HG03342 (cell line): ENCODE measurements around the gene OR6K6.

ENCODE experiments used
- ATAC-seq: cut with Tn5 transposase; IDR thresholded peaks from one replicate; pipeline ENCODE4 v1.9.1; 2021; ENCODE audit warnings: mild to moderate bottlenecking, moderate library complexity; ENCODE audit not compliant: unreplicated experiment

Gene OR6K6

GRCh38 chr1:158800526-158800925 lies 46.0 kb downstream of the OR6K6 start:
- no peak for ATAC-seq

DNA sequence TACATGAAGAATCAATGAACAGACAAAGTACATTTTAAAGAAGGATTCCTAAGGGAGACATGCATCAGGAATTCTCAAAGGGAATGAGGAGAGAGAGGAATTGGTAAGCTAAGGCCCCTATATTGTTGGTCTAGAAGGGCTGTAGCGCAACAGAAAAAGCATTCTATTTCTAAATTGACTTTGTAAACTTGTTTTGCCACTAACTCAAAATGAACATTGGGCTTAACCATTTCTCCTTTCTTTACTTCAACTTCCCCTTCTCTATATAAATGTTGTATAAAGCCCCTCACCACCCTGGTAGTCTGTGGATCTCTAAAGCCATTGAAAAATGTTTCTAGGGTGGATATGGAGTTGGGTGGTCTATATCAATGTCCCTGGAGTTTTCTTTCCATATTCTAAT lies 46.9 kb downstream of the OR6K6 start:
- no peak for ATAC-seq

- no peak for ATAC-seq
Observed at GRCh38 chr1:158803678-158804077, 49.2 kb downstream of the OR6K6 start.
